Fibroblast of skin of scalp (primary cell): ENCODE measurements around the gene PHKG2. TPM values are rescaled to one million over a fixed set of nuclear protein-coding genes. Genes with fewer than 3 reads are reported as not detected.
"Not testable (repeated sequence)": the region's sequence is repeated elsewhere in the genome, so short reads cannot be mapped to it uniquely, and the experiment has no call there.

ENCODE experiments used
- DNase-seq: peaks from one replicate; pipeline ENCODE4 v3.0.0-alpha.2; 2013
- polyA plus RNA-seq, 2 experiments: library from polyadenylated mRNA; unstranded; fragments of 120-200 nt; gene quantifications; one replicate each; pipeline ENCODE4 v1.2.1, GENCODE V29; 2013; ENCODE audit not compliant: insufficient read length in 2 of 2

The PHKG2 gene
- polyA plus RNA-seq (2013, experiment 1 of 2; ENCODE audit: insufficient read length), result 21.5 TPM
- polyA plus RNA-seq (2013, experiment 2 of 2; ENCODE audit: insufficient read length), result 19.8 TPM

DNA sequence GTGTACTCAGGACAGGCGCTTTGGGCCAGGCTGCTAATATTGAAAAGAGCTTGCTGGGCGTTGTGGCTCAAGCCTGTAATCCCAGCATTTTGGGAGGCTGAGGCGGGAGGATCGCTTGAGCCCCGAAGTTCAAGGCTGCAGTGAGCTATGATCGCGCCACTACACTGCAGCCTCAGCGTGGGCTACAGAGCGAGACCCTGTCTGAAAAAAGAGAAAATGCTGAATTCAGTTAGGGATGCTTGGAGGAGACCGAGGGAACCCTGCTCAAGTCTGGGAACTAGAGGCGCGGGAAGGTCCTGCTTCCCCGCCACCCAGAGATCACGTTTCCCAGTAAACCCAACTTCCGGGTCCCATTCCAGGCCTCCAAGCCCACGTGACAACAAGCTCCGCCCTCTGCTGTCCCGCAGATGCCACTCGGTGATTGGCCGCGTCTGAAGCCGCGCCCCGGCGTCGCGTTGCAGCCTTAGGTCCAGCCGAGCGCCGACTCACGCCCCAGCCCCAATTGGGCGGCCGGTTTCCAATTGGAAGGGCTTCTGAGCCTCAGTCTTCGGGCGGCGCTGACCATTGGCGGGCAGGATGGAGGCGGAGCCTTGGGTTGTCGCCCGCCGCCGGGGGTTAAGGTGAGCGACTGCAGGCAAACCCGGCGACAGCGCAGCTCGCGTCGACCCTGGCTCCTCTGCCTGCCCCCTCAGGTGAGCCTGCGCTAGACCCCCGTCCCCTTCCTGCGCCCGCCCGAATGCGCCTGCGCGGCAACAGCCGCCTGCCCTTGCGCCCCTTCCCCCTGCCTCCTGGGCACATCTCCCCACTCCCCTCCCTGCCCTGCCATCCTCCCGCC is at the start of gene PHKG2:
PHKG2 (plus strand) TSS at position 627 of the 835 bp plus-strand sequence. CDS start 396 bp downstream, outside the sequence.
- DNase-seq, result peak; percentile 99

DNA sequence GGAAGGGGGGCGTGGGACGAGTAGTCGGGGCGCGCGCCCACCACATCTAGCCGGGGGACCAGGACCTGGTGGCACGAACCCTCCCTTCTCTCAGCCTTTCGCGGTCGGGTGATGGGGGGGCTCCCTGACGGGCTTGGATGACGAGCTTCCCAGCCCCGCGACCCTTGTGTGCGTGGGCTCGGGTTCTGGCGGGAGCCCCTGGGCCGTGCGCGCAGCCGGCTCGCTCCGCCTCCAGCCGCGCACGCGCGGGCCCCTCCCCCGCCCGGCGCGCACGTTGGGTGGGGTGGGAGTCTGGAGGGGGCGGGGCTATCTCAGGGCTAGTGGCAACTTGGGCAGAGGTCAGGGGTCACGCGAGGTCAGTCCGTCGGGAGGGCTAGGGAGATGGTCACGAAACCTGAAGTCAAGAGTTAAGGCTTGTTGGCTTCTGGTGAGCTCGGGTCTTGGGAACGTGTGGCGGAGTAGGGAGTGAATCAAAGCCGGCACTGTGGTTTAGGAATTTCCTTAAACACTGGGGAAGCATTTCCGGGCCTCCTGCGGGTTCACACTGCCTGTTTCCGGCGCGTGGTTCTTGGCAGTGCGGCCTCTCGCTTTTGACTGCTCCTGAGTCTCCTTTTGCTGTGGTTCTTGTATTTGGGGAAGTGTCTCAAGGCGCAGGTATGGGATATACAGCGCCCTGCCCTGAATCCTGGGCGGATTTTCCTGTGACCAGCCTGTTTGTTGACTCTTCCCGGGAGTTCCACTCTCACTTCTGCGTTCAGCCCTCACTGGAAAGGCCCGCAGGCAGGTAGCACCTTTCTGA is 49.2 kb upstream of the PHKG2 start, which contains the start of gene SRCAP:
SRCAP (plus strand) TSS at position 356 of the 799 bp plus-strand sequence. CDS start 1,654 bp downstream, outside the sequence.
- DNase-seq, result peak; percentile 76

DNA sequence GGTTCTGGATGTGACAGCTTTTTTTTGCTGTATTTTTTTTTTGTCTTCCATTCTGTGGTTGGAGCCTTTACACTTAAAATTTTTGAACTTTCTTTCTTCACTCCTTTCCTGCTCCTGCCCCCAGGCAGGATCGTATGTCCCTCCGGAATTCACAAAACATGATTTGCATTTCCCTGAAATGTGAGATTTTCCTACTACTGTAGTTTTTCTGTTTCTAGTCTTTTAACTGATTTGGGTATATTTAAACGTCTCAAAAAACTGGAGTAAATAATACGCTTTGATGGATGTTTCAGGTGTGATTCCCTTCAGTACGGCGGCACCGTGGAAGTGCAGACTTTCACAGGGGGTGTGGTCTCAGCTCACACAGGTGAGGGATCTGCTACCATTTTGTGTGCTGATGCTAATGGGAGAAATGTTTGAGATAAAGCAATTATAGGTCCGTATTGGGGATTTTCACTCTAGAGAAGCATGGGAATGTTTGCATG is 48.6 kb upstream of the PHKG2 start:
- DNase-seq, result no peak

GRCh38 chr16:30700491-30700890 is 47.7 kb upstream of the PHKG2 start:
- no peak for DNase-seq

DNA sequence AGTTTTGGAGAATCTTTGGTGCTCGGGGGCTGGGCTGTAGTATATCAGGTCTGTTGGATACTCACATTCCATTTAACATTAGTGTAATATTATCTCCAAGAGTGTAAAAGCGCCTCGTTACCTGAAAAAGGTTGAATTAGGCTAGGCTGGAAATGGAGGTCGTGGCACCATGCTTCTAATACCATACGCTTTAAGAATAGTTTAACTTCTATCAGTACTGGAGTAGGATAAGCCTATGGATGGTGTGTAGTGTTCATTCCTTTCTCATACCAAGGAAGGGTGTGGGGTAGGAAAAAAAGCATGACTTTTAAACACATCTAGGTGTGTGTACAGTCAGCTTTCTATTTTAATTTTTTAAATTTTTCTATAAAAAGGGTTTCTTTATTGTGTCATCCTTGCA is 47.3 kb upstream of the PHKG2 start:
- DNase-seq, result no peak

GRCh38 chr16:30703071-30703470 is 45.2 kb upstream of the PHKG2 start:
- DNase-seq, result not testable (repeated sequence)

DNA sequence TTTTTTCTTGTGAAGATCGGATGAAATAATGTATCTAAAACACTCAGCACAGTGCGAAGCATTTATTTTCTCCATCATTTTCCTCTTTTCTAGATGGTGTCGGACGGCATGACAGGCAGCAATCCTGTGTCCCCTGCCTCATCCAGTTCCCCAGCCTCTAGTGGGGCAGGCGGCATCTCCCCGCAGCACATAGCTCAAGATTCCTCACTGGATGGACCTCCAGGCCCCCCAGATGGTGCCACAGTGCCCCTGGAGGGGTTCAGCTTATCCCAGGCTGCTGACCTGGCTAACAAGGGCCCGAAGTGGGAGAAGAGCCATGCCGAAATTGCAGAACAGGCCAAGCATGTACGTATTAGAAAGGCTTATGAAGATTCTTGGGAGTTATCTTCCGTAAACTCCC is 44.3 kb upstream of the PHKG2 start:
- DNase-seq, result no peak

DNA sequence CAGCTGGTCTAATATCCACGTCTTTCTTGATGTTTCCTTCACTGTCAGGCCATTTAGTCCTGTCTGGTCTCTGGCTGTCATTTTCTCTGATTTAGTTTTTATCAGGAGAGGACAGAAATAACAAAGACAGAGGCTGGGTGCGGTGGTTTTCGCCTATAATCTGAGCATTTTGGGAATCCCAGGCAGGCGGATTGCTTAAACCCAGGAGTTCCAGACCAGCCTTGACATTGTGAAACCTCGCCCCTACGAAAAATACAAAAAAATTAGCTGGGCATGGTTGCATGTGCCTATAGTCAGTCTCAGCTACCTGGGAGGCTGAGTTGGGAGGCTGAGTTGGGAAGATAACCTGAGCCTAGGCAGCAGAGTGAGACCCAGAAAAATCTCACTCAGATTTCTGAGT is 42.2 kb upstream of the PHKG2 start:
- DNase-seq, result no peak

GRCh38 chr16:30710971-30711370 is 37.3 kb upstream of the PHKG2 start:
- no peak for DNase-seq

DNA sequence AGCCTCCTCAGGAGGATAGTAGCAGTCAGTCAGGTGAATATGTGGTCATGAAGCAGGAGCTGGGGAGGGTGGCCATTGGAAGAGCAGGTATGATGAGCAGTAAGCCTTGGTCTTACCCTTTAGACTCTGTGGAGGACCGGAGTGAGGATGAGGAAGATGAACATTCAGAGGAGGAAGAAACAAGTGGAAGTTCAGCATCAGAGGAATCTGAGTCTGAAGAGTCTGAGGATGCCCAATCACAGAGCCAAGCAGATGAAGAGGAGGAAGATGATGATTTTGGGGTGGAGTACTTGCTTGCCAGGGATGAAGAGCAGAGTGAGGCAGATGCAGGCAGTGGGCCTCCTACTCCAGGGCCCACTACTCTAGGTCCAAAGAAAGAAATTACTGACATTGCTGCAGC is 36.5 kb upstream of the PHKG2 start:
- no peak for DNase-seq

DNA sequence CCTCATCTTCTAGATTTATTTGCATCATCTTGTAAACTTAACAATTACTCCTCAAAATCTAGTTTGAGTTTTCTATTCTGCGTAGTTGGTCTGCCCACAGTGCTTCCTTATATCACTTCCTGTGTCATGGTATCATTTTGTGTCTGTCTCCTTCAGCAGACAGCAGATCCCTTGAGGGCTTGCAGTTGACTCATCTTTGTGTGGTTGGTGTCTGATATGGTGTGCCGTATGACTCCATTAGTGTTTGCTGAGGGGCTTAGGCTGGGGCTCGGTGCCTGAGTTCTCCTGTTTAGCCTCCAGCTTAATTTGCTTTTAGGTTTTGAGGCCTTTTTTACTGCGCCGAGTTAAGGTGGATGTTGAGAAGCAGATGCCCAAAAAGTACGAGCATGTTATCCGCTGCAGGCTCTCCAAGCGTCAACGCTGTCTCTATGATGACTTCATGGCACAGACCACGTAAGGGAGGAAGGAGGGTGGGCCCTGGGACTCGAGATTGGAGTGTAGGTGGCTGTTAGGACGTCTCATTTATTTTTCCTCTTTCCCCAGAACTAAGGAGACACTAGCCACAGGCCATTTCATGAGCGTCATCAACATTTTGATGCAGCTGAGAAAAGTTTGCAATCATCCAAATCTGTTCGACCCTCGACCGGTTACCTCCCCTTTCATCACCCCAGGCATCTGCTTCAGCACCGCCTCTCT is 32.3 kb upstream of the PHKG2 start:
- DNase-seq, result peak; percentile 31

GRCh38 chr16:30720086-30720485 is 28.1 kb upstream of the PHKG2 start:
- no peak for DNase-seq

- DNase-seq, result no peak
Observed at GRCh38 chr16:30720694-30721093, 27.5 kb upstream of the PHKG2 start.

- no peak for DNase-seq
Observed at GRCh38 chr16:30721167-30721566, 27.1 kb upstream of the PHKG2 start.

- no peak for DNase-seq
Observed at GRCh38 chr16:30721606-30722005, 26.6 kb upstream of the PHKG2 start.

DNA sequence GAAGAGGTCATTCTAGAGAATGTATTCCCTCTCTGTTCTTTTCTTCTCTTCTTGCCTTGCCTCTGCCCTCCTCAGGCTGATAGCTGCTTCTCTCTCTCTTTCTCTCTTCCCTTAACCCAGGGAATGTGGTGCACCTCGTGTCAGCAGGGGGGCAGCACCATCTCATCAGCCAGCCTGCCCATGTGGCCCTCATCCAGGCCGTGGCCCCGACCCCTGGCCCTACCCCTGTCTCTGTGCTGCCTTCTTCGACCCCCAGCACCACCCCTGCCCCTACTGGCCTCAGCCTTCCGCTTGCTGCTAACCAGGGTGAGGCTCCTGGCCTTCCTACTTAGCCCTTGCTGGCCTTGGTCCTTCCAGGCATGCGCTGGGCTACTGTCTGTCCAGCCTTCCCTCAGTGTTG is 25.8 kb upstream of the PHKG2 start:
- no peak for DNase-seq

- no peak for DNase-seq
Observed at GRCh38 chr16:30722916-30723315, 25.3 kb upstream of the PHKG2 start.

DNA sequence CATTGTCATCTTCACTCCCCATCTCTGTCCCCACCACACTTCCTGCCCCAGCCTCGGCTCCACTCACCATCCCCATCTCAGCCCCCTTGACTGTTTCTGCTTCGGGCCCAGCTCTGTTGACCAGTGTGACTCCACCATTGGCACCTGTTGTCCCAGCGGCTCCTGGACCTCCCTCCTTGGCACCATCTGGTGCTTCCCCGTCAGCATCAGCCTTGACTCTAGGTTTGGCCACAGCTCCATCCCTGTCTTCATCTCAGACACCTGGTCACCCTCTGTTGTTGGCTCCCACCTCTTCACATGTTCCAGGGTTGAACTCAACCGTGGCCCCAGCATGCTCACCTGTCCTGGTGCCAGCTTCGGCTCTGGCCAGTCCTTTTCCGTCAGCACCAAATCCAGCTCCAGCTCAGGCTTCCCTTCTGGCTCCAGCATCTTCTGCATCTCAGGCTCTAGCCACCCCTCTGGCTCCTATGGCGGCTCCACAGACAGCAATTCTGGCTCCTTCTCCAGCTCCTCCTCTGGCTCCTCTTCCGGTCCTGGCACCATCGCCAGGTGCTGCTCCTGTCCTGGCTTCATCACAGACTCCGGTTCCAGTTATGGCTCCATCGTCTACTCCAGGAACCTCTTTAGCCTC is 24.4 kb upstream of the PHKG2 start:
- DNase-seq, result no peak

GRCh38 chr16:30724641-30725417 is 23.4 kb upstream of the PHKG2 start:
- DNase-seq, result no peak

DNA sequence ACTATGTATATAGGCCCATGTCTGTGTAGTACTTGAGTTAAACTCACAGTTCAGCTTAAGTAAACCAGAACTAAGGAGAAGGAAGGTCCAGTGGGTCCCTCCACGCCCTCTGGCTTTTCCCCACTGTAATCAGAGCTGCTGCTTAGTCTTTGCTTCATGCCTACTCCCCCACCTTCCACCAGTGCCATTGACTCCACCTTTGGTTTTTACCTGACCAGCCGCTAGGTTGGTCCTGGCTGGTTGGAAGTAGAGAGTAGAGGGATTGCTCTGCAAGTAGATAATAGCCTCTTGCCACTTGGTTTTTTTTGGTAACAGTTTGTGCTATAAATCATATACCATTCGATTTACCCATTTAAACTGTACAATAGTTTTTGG is 22.8 kb upstream of the PHKG2 start:
- no peak for DNase-seq

- no peak for DNase-seq
Observed at GRCh38 chr16:30728321-30728720, 19.9 kb upstream of the PHKG2 start.
